Karpas-422 (cell line): ENCODE results near the gene TK2. TPM values are rescaled to one million over a fixed set of nuclear protein-coding genes. Genes with fewer than 3 reads are reported as not detected.

Experiments used
- DNase-seq: peaks from one replicate; pipeline ENCODE4 v3.0.0-alpha.2; 2015
- H2AFZ ChIP-seq: fragments of 200-600 bp; sonication (generic); 2 replicates; pipeline ENCODE4 v1.6.1; 2014; ENCODE audit warnings: antibody characterized with exemption, low read length, mixed read lengths
- H3K27ac ChIP-seq: fragments of 200-600 bp; sonication (generic); 2 replicates; pipeline ENCODE4 v1.5.1; 2014; ENCODE audit warnings: mild to moderate bottlenecking, low read length, moderate library complexity
- H3K27me3 ChIP-seq: fragments of 200-600 bp; sonication (generic); 2 replicates; pipeline ENCODE4 v1.6.1; 2014; ENCODE audit warnings: low read length, mixed read lengths
- H3K36me3 ChIP-seq: fragments of 200-600 bp; sonication (generic); 2 replicates; pipeline ENCODE4 v1.6.1; 2014; ENCODE audit warnings: low read length, mixed read lengths; ENCODE audit not compliant: insufficient read depth
- H3K4me1 ChIP-seq: fragments of 200-600 bp; sonication (generic); 2 replicates; pipeline ENCODE4 v1.6.1; 2014; ENCODE audit warnings: mild to moderate bottlenecking, low read length, mixed read lengths
- H3K4me2 ChIP-seq: fragments of 200-600 bp; sonication (generic); 2 replicates; pipeline ENCODE4 v1.6.1; 2014; ENCODE audit warnings: low read length, low read depth, mild to moderate bottlenecking; ENCODE audit not compliant: poor library complexity, severe bottlenecking
- H3K4me3 ChIP-seq: fragments of 200-600 bp; sonication (generic); 2 replicates; pipeline ENCODE4 v1.5.1; 2014; ENCODE audit warnings: mild to moderate bottlenecking, antibody characterized with exemption, low read length, mixed read lengths
- H3K79me2 ChIP-seq: fragments of 200-600 bp; sonication (generic); 2 replicates; pipeline ENCODE4 v1.6.1; 2014; ENCODE audit warnings: mild to moderate bottlenecking, low read length, mixed read lengths
- H3K9ac ChIP-seq: fragments of 200-600 bp; sonication (generic); 2 replicates; pipeline ENCODE4 v1.6.0; 2014; ENCODE audit warnings: low read length
- H3K9me2 ChIP-seq: fragments of 200-600 bp; sonication (generic), shearing (Covaris generic); replicated peaks from 2 replicates; pipeline ENCODE4 v1.6.0; 2014; ENCODE audit warnings: mild to moderate bottlenecking, low read length, moderate library complexity; ENCODE audit not compliant: insufficient read depth
- H3K9me3 ChIP-seq: fragments of 300-700, 200-600 bp; sonication (generic); 2 replicates; pipeline ENCODE4 v1.6.1; 2014; ENCODE audit warnings: low read length, mixed read lengths
- H4K20me1 ChIP-seq: fragments of 200-600 bp; sonication (generic); 2 replicates; pipeline ENCODE4 v1.6.1; 2014; ENCODE audit warnings: mild to moderate bottlenecking, antibody characterized with exemption, low read length, low read depth; ENCODE audit not compliant: insufficient read depth
- total RNA-seq: library from RNA; depleted of rRNA; stranded (reverse); fragments of >200 nt; shearing (Covaris generic); gene quantifications from 2 replicates; pipeline ENCODE4 v1.2.3, GENCODE V29; 2014; ENCODE audit warnings: low replicate concordance

Gene TK2
- total RNA-seq, 1 experiment from 2014 or later, result 6.9 TPM

DNA sequence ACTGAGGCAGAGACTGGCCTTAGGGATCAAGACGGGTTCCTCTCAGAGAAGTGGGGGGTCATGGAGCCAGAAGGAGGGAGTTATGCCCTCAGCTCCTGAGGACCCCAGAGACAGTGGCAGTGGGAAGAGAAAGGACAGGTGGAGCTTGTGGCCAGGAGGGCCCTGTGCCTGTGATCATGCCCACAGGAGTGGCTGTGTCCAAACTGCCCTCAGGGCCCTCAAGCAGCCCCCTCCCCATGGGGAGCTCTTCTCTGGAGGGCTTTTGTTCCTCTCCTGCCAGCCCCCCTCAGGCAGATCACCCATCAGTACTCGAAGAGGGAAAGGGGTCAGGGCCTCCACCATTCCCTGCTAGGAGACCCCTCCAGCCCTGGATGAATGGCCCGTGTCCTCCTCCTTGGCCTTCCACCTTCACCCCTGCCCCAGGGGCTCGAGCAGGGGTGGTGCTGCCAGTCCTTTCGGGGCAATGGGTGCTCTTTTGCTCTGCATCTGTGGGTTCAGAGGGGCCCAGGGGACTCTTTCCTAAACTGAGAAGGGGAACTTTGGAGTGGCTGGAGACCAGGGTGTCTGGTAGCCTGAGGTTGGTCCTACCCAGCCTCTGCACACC lies 70.2 kb downstream of the TK2 start:
- no peaks in the 10 kb centered on the region for H3K9me2 ChIP-seq
- no peak overlapping the region for H3K9ac ChIP-seq
- H4K20me1 ChIP-seq, result no peaks in the 10 kb centered on the region
- no peak overlapping the region for H2AFZ ChIP-seq
- H3K36me3 ChIP-seq, result no peaks in the 10 kb centered on the region
- no peaks in the 10 kb centered on the region for H3K79me2 ChIP-seq
- no peak for DNase-seq
- no peaks in the 10 kb centered on the region for H3K9me3 ChIP-seq
- no peak overlapping the region for H3K4me3 ChIP-seq
- H3K27ac ChIP-seq, result no peak overlapping the region
- 0 out of 2 replicates have a peak, but pooled peaks cover 5% of the 10 kb centered on the region for H3K4me1 ChIP-seq
- H3K4me2 ChIP-seq, result no peak overlapping the region
- no peaks in the 10 kb centered on the region for H3K27me3 ChIP-seq

DNA sequence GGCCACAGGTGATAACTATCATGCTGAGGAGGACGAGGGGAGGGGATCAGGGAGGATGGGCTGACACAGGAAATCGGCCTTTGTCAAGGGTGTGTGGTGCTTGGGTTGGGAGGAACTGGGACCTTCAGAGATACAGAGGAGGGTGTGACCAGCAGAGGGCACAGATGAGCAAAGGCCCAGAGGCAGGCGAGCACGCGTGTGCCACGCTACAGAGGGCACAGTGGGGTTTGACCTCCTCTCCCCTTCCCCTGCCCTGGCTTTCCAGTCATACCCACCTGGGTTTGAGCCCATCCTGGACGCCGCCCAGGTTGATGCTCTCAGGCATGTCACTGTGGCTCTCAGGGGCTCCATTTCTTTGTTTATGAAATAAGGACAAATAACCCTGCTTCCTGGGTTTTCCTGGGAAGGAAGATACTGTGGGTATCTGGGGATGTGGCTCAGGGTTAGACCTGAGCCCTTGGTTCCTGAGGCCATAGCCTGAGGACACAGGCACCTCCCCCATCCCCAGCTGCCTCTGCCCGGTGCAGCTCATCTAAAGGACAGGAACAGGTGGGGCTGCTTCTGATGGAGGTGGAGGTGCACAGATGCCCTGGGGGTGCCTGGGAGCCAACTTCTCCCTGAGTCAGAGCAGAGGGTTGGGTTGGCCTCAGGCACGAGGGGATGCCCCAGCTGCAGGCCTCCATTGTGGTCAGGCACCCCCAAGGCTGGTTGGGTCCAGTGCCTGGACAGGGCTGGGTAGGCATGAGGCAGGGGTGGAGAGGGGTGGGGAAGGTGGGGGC lies 71.0 kb downstream of the TK2 start:
- no peak overlapping the region for H3K4me2 ChIP-seq

GRCh38 chr16:66477028-66477515 lies 72.8 kb downstream of the TK2 start:
- Histone ChIP-seq H4K20me1 (no peaks in the 10 kb centered on the region), H3K4me3 (no peak overlapping the region), H2AFZ (no peak overlapping the region), H3K9me2 (no peaks in the 10 kb centered on the region), H3K27me3 (no peaks in the 10 kb centered on the region), H3K9me3 (no peaks in the 10 kb centered on the region), H3K4me2 (no peak overlapping the region), H3K4me1 (0 out of 2 replicates have a peak, but pooled peaks cover 3% of the 10 kb centered on the region), H3K36me3 (no peaks in the 10 kb centered on the region), H3K79me2 (no peaks in the 10 kb centered on the region), H3K9ac (no peak overlapping the region), H3K27ac (no peak overlapping the region)
- no peak for DNase-seq

More for the DNA sequence above, 71.0 kb downstream of the TK2 start:
- Histone ChIP-seq H3K27me3 (no peaks in the 10 kb centered on the region), H3K79me2 (no peaks in the 10 kb centered on the region), H3K4me1 (0 out of 2 replicates have a peak, but pooled peaks cover 3% of the 10 kb centered on the region), H3K9ac (no peak overlapping the region), H3K4me3 (no peak overlapping the region), H3K9me2 (no peaks in the 10 kb centered on the region), H4K20me1 (no peaks in the 10 kb centered on the region), H2AFZ (peak overlapping the region; percentile 81; the same call in 1 of the 2 replicates), H3K36me3 (no peaks in the 10 kb centered on the region), H3K27ac (no peak overlapping the region), H3K9me3 (no peaks in the 10 kb centered on the region)
- peak; percentile 92 for DNase-seq

DNA sequence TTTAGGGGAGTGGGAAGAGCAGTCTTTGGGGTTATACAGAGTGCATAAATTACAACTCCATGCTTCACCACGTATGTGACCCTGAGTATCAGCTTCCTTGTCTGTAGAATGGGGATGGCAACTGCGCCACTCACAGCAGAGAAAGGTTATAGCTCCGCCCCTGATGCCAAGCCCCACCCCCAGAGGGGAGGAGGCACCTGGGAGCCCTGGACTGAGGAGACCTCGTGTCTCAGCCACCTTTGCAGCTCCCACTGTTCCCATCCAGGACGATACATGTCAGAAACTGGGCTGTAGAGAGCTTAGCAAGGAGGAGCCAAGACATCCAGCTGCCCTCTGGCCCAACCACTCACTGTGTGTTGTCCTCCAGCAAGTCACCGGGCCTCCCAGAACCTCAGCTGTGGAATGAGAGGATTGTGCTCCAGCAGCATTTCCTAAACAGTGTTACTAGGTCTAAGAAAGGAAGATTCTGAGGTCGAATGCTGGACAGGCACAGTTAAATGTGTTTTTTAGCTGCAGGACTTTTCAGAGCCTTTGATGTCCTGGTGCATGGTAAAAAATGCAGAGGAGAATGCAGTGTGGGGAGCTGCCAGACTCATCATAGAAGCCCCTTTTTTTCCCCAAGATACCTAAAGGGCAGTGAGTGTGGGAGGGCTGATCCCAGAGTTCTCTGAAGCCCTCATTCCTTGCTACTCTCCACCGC lies 73.4 kb downstream of the TK2 start:
- no peaks in the 10 kb centered on the region for H3K79me2 ChIP-seq
- peak; percentile 86 for DNase-seq
- H3K27ac ChIP-seq, result no peak overlapping the region

DNA sequence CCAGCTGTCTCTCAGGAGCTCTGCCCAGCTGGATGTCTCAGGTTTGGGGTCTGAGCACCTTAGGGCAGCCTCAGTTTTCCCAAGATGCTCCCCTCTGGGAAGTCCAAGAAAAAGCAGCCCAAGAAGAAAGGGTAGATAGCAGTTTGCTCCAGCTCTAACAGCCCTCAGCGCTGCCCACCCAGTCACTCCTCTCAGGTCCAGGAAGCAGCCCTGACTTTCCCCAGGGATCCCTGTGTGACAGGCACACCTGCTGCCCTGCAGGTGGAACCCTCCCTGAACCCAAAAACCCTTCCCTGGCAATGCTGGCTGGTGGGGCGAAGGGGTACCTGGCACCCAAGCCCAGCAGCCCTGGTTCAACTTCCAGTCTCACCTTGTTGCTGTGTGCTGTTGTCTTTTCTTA lies 74.7 kb downstream of the TK2 start:
- Histone ChIP-seq H3K4me1 (0 out of 2 replicates have a peak, but pooled peaks cover 3% of the 10 kb centered on the region), H3K27me3 (no peaks in the 10 kb centered on the region), H3K4me2 (no peak overlapping the region), H3K9ac (no peak overlapping the region), H3K9me3 (no peaks in the 10 kb centered on the region), H3K9me2 (no peaks in the 10 kb centered on the region), H2AFZ (no peak overlapping the region), H3K4me3 (no peak overlapping the region), H4K20me1 (no peaks in the 10 kb centered on the region), H3K27ac (no peak overlapping the region), H3K79me2 (no peaks in the 10 kb centered on the region), H3K36me3 (no peaks in the 10 kb centered on the region)
- no peak for DNase-seq

More for the DNA sequence above, 73.4 kb downstream of the TK2 start:
- H3K4me1 ChIP-seq, result 0 out of 2 replicates have a peak, but pooled peaks cover 3% of the 10 kb centered on the region
- H3K36me3 ChIP-seq, result no peaks in the 10 kb centered on the region
- no peaks in the 10 kb centered on the region for H3K27me3 ChIP-seq
- no peaks in the 10 kb centered on the region for H4K20me1 ChIP-seq
- H3K9ac ChIP-seq, result no peak overlapping the region
- no peak overlapping the region for H3K4me3 ChIP-seq
- no peaks in the 10 kb centered on the region for H3K9me2 ChIP-seq
- no peak overlapping the region for H3K4me2 ChIP-seq
- no peak overlapping the region for H2AFZ ChIP-seq
- no peaks in the 10 kb centered on the region for H3K9me3 ChIP-seq

DNA sequence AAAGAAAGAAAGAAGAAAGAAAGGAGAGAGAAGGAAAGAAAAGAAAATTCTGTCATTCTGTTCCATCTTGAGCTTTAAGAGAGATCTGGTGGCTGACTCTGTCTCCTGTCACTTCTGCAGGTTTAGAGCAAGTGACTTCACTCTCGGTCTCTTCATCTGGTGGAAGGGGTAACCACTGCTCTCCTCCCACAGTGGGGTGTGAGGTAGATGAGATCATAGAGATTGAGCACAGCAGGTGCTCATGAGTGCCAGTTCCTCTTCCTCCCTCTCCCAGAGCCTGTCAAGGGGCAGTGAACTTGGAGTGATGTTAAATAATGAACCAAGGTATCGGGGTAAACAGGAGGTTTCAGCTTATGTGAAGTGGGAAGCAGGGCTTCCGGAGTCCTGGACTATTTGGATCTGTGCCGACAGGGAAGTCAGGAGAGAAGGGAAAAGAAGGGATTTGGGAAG lies 75.1 kb downstream of the TK2 start:
- no peak overlapping the region for H3K4me2 ChIP-seq
- no peaks in the 10 kb centered on the region for H3K79me2 ChIP-seq
- no peaks in the 10 kb centered on the region for H4K20me1 ChIP-seq
- DNase-seq, result peak; percentile 58
- H3K9ac ChIP-seq, result no peak overlapping the region
- no peaks in the 10 kb centered on the region for H3K36me3 ChIP-seq
- no peak overlapping the region for H3K4me3 ChIP-seq
- no peak overlapping the region for H3K27ac ChIP-seq
- H3K27me3 ChIP-seq, result no peaks in the 10 kb centered on the region
- H3K9me3 ChIP-seq, result no peaks in the 10 kb centered on the region
- H2AFZ ChIP-seq, result no peak overlapping the region
- H3K9me2 ChIP-seq, result no peaks in the 10 kb centered on the region
- H3K4me1 ChIP-seq, result 0 out of 2 replicates have a peak, but pooled peaks cover 3% of the 10 kb centered on the region

DNA sequence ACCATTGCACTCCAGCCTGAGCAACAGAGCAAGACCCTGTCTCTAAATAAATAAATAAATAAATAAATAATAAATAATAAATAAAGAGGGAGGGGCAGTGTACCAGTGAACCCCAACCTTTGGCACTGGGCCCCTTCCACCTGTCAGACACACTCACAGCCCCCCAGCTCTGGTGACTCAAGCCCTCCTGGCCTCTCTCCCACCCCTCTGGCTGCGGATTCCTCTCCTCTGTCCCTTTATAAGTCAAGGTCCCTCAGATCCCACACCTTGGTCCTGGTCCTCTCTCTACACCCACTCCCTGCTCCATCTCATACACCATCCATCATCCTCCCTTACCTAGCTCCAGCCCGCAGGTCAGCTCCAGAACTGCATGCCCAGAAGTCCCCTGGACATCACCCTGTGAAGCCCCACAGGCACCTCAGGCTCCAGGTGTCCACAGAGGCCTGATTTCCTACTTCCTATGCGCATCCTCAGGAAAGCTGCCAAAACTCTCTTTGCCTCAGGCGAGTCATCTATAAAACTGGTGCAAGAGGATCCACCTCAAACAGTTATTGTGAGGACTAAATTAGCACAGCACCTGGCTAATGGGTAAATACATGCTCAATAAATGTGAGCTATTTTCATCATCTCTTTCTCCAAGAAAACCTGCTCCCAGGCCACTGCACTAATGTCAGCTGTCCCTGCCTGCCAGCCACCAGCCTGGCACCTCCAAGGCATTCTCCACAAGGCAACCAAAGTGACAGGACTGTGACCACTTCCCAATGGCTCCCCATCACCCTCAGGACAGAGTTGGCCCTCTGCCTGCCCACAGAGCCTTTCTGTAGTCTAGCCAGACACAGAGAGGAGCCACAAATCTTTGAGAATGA lies 76.0 kb downstream of the TK2 start:
- Histone ChIP-seq H3K36me3 (no peaks in the 10 kb centered on the region), H3K79me2 (no peaks in the 10 kb centered on the region), H3K27me3 (no peaks in the 10 kb centered on the region), H3K9me3 (no peaks in the 10 kb centered on the region), H3K4me2 (no peak overlapping the region), H3K4me1 (0 out of 2 replicates have a peak, but pooled peaks cover 1% of the 10 kb centered on the region), H3K9ac (no peak overlapping the region), H3K27ac (no peak overlapping the region), H3K9me2 (no peaks in the 10 kb centered on the region), H2AFZ (no peak overlapping the region), H4K20me1 (no peaks in the 10 kb centered on the region), H3K4me3 (no peak overlapping the region)
- no peak for DNase-seq
